ENCODE data around the gene EHD1. TPM values are rescaled to one million over a fixed set of nuclear protein-coding genes. Genes with fewer than 3 reads are reported as not detected.

EHD1 gene
- total RNA-seq, 1 experiment from 2014 or later: 340 TPM

GRCh38 chr11:64883575-64883974 lies 5.2 kb upstream of the EHD1 start:
- H3K4me1 ChIP-seq (ENCODE audit: insufficient read depth, low read length): peaks cover 25% of the 10 kb centered on the region
- no peaks in the 10 kb centered on the region for H3K9me2 ChIP-seq (replicated peaks; ENCODE audit: low read length)
- no peaks in the 10 kb centered on the region for H3K9me3 ChIP-seq (ENCODE audit: low read length)
- H3K27ac ChIP-seq (ENCODE audit: low read length): no peak overlapping the region
- ATAC-seq (no peak), DNase-seq (no peak)
- ChIA-PET POLR2A (ENCODE audit: unreplicated experiment) (no interaction called here), CTCF (no interaction called here)
- BruUV-seq (replicated peaks): no TSS peak
- H3K9ac ChIP-seq (ENCODE audit: low read length): no peak overlapping the region
- no peaks in the 10 kb centered on the region for H3F3A ChIP-seq (ENCODE audit: low read length, unreplicated experiment)
- H3K27me3 ChIP-seq (ENCODE audit: low read length): no peaks in the 10 kb centered on the region
- TF ChIP-seq EZH2phosphoT487 (IDR thresholded peaks at IDR 0.05; ENCODE audit: borderline replicate concordance, low read length) (no peak), CTCF (conservative IDR thresholded peaks at IDR 0.05; ENCODE audit: low read depth, low read length) (no peak), EZH2 (IDR thresholded peaks at IDR 0.05; ENCODE audit: low read length, unreplicated experiment) (no peak)
- no peaks in the 10 kb centered on the region for H4K20me1 ChIP-seq (ENCODE audit: low read length)
- H3K36me3 ChIP-seq (ENCODE audit: low read depth, low read length): no peaks in the 10 kb centered on the region
- no peak overlapping the region for H3K4me2 ChIP-seq (ENCODE audit: low read length)
- intact Hi-C loops (cut with micrococcal nuclease): no loop called here
- H3K4me3 ChIP-seq (ENCODE audit: low read length): no peak overlapping the region
- peaks cover 10% of the 10 kb centered on the region for H3K79me2 ChIP-seq (ENCODE audit: low read length)
- H2AFZ ChIP-seq (ENCODE audit: low read length): no peak overlapping the region

- no TSS peak for BruUV-seq (replicated peaks)
Measured at GRCh38 chr11:64882243-64882642, 3.8 kb upstream of the EHD1 start.

More at GRCh38 chr11:64882243-64882642, 3.8 kb upstream of the EHD1 start:
- intact Hi-C loops (cut with micrococcal nuclease): no loop called here
- no peaks in the 10 kb centered on the region for H3K9me2 ChIP-seq (replicated peaks; ENCODE audit: low read length)
- no peak overlapping the region for H3K4me3 ChIP-seq (ENCODE audit: low read length)
- H2AFZ ChIP-seq (ENCODE audit: low read length): no peak overlapping the region
- no peak overlapping the region for H3K4me2 ChIP-seq (ENCODE audit: low read length)
- H3K27me3 ChIP-seq (ENCODE audit: low read length): no peaks in the 10 kb centered on the region
- CTCF ChIA-PET: interaction anchor here (0.6 kb wide), 1 partner anchor 39 kb away, joined by 4 read pairs; no protein-coding TSS in a partner anchor
- peaks cover 10% of the 10 kb centered on the region for H4K20me1 ChIP-seq (ENCODE audit: low read length)
- H3K79me2 ChIP-seq (ENCODE audit: low read length): peaks cover 22% of the 10 kb centered on the region
- peaks cover 19% of the 10 kb centered on the region for H3K4me1 ChIP-seq (ENCODE audit: insufficient read depth, low read length)
- no peaks in the 10 kb centered on the region for H3K9me3 ChIP-seq (ENCODE audit: low read length)
- H3K36me3 ChIP-seq (ENCODE audit: low read depth, low read length): no peaks in the 10 kb centered on the region
- no peak overlapping the region for H3K9ac ChIP-seq (ENCODE audit: low read length)
- H3F3A ChIP-seq (ENCODE audit: low read length, unreplicated experiment): no peaks in the 10 kb centered on the region
- TF ChIP-seq EZH2 (IDR thresholded peaks at IDR 0.05; ENCODE audit: low read length, unreplicated experiment): no peak
- TF ChIP-seq CTCF (conservative IDR thresholded peaks at IDR 0.05; ENCODE audit: low read depth, low read length): no peak
- TF ChIP-seq EZH2phosphoT487 (IDR thresholded peaks at IDR 0.05; ENCODE audit: borderline replicate concordance, low read length): no peak
- no peak for DNase-seq
- ATAC-seq: no peak
- H3K27ac ChIP-seq (ENCODE audit: low read length): no peak overlapping the region
- POLR2A ChIA-PET (ENCODE audit: unreplicated experiment): no interaction called here
